GM12878 (cell line): ENCODE data around the gene ITPRIP. TPM values are rescaled to one million over a fixed set of nuclear protein-coding genes. Genes with fewer than 3 reads are reported as not detected.

Experiments
- ATAC-seq: fragments of 200-7000 bp; cut with Tn5 transposase; 3 replicates; pipeline ENCODE4 v1.9.1; 2020; ENCODE audit warnings: mild to moderate bottlenecking, moderate library complexity
- BruUV-seq: library from RNA; stranded (reverse); fragments of 400-500 nt; replicated peaks from 2 replicates; lab custom pipeline; 2021; lab: Mats Ljungman, UMichigan
- CTCF ChIA-PET: fragments of 300-600 bp; sonication (Branson Sonifier 250); formaldehyde crosslinking; extraction: SDS; loops from one replicate; lab custom pipeline; 2021; ENCODE audit warnings: inconsistent platforms; lab: Yijun Ruan, JAX
- POLR2A ChIA-PET: fragments of 350-600 bp; formaldehyde crosslinking; extraction: SDS; loops from one replicate; lab custom pipeline; 2021; ENCODE audit warnings: inconsistent platforms; lab: Charles Lee
- RAD21 ChIA-PET: fragments of 300-600 bp; sonication (Branson Sonifier 250); formaldehyde crosslinking; loops from one replicate; lab custom pipeline; 2023; ENCODE audit warnings: antibody characterized with exemption; ENCODE audit not compliant: unreplicated experiment; lab: Charles Lee
- SMC1A ChIA-PET: fragments of 300-600 bp; sonication (Branson Sonifier 250); formaldehyde crosslinking; loops from one replicate; lab custom pipeline; 2023; ENCODE audit not compliant: unreplicated experiment, uncharacterized antibody; lab: Charles Lee
- DNase-seq: peaks from one replicate; pipeline ENCODE4 v3.0.0-alpha.2; 2011; ENCODE audit warnings: low read depth, low spot score
- FAIRE-seq: peaks from 3 replicates; lab custom pipeline; 2011; peaks lifted over from hg19 to GRCh38; lab: Jason Lieb, UNC
- H2AFZ ChIP-seq: 2 replicates; pipeline ENCODE4 v1.6.0; 2011; ENCODE audit warnings: low read depth, low read length, control low read depth; ENCODE audit not compliant: control insufficient read depth
- H3K27ac ChIP-seq: 2 replicates; pipeline ENCODE4 v1.5.1; 2011; ENCODE audit warnings: control low read depth; ENCODE audit not compliant: control insufficient read depth, insufficient read depth
- H3K27me3 ChIP-seq, 2 experiments: replicated peaks in 1 of 2; 2 replicates each; pipeline versions ENCODE4 v1.6.0 to v1.6.1; 2011; ENCODE audit warnings: low read length in 1 of 2; ENCODE audit not compliant: control insufficient read depth in 2 of 2, insufficient read depth in 2 of 2
- H3K36me3 ChIP-seq, 2 experiments: 2 replicates each; pipeline ENCODE4 v1.5.1; 2011; ENCODE audit warnings: low read length in 1 of 2; ENCODE audit not compliant: control insufficient read depth in 2 of 2, insufficient read depth in 2 of 2
- H3K4me1 ChIP-seq: 2 replicates; pipeline ENCODE4 v1.6.1; 2011; ENCODE audit warnings: mild to moderate bottlenecking, low read length, moderate library complexity, mixed read lengths; ENCODE audit not compliant: control insufficient read depth, insufficient read depth
- H3K4me2 ChIP-seq: 2 replicates; pipeline ENCODE4 v1.6.0; 2011; ENCODE audit warnings: control low read depth; ENCODE audit not compliant: control insufficient read depth, insufficient read depth
- H3K4me3 ChIP-seq: fragments of 200-600 bp; sonication (generic); 2 replicates; pipeline ENCODE4 v1.5.1; 2016
- H3K79me2 ChIP-seq: 2 replicates; pipeline ENCODE4 v1.6.0; 2011; ENCODE audit warnings: low read length; ENCODE audit not compliant: control insufficient read depth, insufficient read depth
- H3K9ac ChIP-seq: 2 replicates; pipeline ENCODE4 v1.8.0; 2011; ENCODE audit warnings: low read length, control low read depth, mixed read lengths; ENCODE audit not compliant: control insufficient read depth, insufficient read depth
- H3K9me3 ChIP-seq: replicated peaks from 3 replicates; pipeline ENCODE4 v1.5.1; 2011; ENCODE audit warnings: mild to moderate bottlenecking, low read length; ENCODE audit not compliant: control insufficient read depth, insufficient read depth
- H4K20me1 ChIP-seq: 2 replicates; pipeline ENCODE4 v1.6.0; 2011; ENCODE audit not compliant: control insufficient read depth, insufficient read depth
- CREB1 ChIP-seq: IDR thresholded peaks from 2 replicates; pipeline ENCODE4 v1.6.1; 2012; ENCODE audit warnings: low read depth, mild to moderate bottlenecking, inconsistent platforms
- FOS ChIP-seq: IDR thresholded peaks from 3 replicates; pipeline ENCODE4 v1.6.1; 2011; ENCODE audit warnings: borderline replicate concordance; ENCODE audit not compliant: insufficient read length; ENCODE audit errors: extremely low read depth
- GABPA ChIP-seq: IDR thresholded peaks from 2 replicates; pipeline ENCODE4 v1.6.1; 2014; ENCODE audit warnings: antibody characterized with exemption, low read depth, mild to moderate bottlenecking, inconsistent platforms
- IKZF1 ChIP-seq: fragments of 450-650 bp; conservative IDR thresholded peaks from 2 replicates; pipeline ENCODE4 v1.6.1; 2017; ENCODE audit warnings: antibody characterized with exemption, mild to moderate bottlenecking
- PAX5 ChIP-seq: IDR thresholded peaks from 2 replicates; pipeline ENCODE4 v1.6.1; 2011; ENCODE audit warnings: low read depth, low read length, borderline replicate concordance
- RELA ChIP-seq: fragments of 450-650 bp; IDR thresholded peaks from 2 replicates; pipeline ENCODE4 v1.8.0; 2014; ENCODE audit warnings: borderline replicate concordance; ENCODE audit not compliant: partially characterized antibody
- SREBF1 ChIP-seq: IDR thresholded peaks from 2 replicates; pipeline ENCODE4 v1.6.1; 2012; ENCODE audit warnings: mild to moderate bottlenecking, low read length
- TCF12 ChIP-seq: IDR thresholded peaks from 2 replicates; pipeline ENCODE4 v1.6.1; 2011; ENCODE audit warnings: low read depth, mild to moderate bottlenecking, low read length
- WRNIP1 ChIP-seq: IDR thresholded peaks from 2 replicates; pipeline ENCODE4 v1.6.1; 2011; ENCODE audit warnings: low read depth, low read length, improper control_type of control experiment, borderline replicate concordance
- WGBS: methylation state at CpG from one replicate; pipeline ENCODE4 v1.1.6; 2016; ENCODE audit warnings: low lambda C conversion rate; ENCODE audit not compliant: insufficient replicate concordance, insufficient coverage; ENCODE audit errors: missing lambda C conversion rate; 5-methylcytosine and 5-hydroxymethylcytosine counted together
- in situ Hi-C: fragments of 300-500 bp; cut with MboI; formaldehyde crosslinking; loops from 9 replicates; pipeline ENCODE4 v1.14.3; 2018; ENCODE audit warnings: mixed read lengths
- intact Hi-C: fragments of 100-400 bp; cut with micrococcal nuclease; formaldehyde crosslinking; loops from one replicate; pipeline ENCODE4 v1.14.2; 2022; ENCODE audit not compliant: unreplicated experiment
- polyA plus RNA-seq, 11 experiments: library from polyadenylated mRNA; depleted of rRNA in 4 of 11; unstranded in 6 of 11; stranded (reverse) in 5 of 11; fragments of >200 nt; fragmentation: Nextera tagmentation in 4 of 11; fragmentation: Illumina TruSeq in 1 of 11; extraction: Ambion mirVana in 4 of 11; extraction: Trizol in 1 of 11; gene quantifications; 1 replicate in 1 of 11; 2 replicates in 10 of 11; pipeline versions ENCODE4 v1.2.1 to v1.2.3, GENCODE V29; 2011 to 2016; ENCODE audit warnings: inconsistent platforms in 2 of 11, missing spikeins in 2 of 11, low read depth in 1 of 11
- total RNA-seq, 4 experiments: library from RNA; depleted of rRNA in 3 of 4; stranded (reverse); fragments of >200 nt in 3 of 4; fragmentation: Illumina TruSeq in 1 of 4; extraction: Trizol in 1 of 4; gene quantifications; 2 replicates each; pipeline versions ENCODE4 v1.2.1 to v1.2.3, GENCODE V29; 2013 to 2021
- TF ChIP-seq, protein P1 (sequence below), 3 experiments: IDR thresholded peaks in 2 of 3; conservative IDR thresholded peaks in 1 of 3; 2 replicates each; pipeline ENCODE4 v1.5.1; 2011; ENCODE audit warnings: low read depth in 3 of 3, low read length in 3 of 3, mild to moderate bottlenecking in 3 of 3, control low read depth in 2 of 3, moderate library complexity in 2 of 3, inconsistent platforms in 1 of 3, mixed read lengths in 1 of 3; ENCODE audit not compliant: control insufficient read depth in 2 of 3, insufficient read depth in 1 of 3; ENCODE audit errors: extremely low read depth in 1 of 3
- TF ChIP-seq, protein P2 (sequence below): fragments of 450-650 bp; IDR thresholded peaks from 2 replicates; pipeline ENCODE4 v1.6.1; 2017; ENCODE audit warnings: low read depth, mild to moderate bottlenecking, moderate library complexity

The ITPRIP gene
- total and polyA plus RNA-seq, 10 of the 15 experiments (the other 5 are each of a cell fraction or from before 2014, with no cell fraction given), result 0.82 to 10.4 (median 5.9) TPM

DNA sequence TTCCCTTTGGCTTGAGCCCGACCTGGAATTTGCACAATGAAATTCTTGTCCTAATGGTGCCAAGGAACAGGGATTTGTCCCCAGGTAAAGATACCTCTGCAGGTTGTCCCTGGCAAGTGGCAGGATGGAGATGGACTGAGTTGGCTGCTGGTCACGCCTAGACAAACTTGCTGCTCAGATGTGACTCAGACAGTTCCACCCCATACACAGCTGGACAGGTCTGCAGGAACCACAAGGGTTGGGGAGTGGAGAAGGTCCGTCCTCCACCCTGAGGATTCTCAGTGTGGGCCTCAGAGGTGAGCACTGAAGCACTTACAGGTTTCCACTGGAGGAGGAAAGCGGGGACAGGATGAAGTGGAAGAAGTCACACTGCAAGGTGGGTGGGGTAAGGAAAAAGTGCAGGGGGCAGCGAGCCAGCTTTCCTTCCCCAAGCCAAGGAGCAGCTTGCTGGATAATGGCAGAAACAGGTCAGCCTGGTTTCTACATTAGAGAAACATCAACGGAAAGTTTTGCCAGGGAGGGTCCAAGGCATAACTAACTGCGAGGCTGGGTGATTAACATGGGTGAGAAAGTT is 20.5 kb downstream of the ITPRIP start:
- intact Hi-C loops (no loop called here), in situ Hi-C loops (no loop called here)
- H3K4me3 ChIP-seq, result no peak overlapping the region
- RAD21 ChIA-PET, result no interaction called here
- TF ChIP-seq, protein P1, sequence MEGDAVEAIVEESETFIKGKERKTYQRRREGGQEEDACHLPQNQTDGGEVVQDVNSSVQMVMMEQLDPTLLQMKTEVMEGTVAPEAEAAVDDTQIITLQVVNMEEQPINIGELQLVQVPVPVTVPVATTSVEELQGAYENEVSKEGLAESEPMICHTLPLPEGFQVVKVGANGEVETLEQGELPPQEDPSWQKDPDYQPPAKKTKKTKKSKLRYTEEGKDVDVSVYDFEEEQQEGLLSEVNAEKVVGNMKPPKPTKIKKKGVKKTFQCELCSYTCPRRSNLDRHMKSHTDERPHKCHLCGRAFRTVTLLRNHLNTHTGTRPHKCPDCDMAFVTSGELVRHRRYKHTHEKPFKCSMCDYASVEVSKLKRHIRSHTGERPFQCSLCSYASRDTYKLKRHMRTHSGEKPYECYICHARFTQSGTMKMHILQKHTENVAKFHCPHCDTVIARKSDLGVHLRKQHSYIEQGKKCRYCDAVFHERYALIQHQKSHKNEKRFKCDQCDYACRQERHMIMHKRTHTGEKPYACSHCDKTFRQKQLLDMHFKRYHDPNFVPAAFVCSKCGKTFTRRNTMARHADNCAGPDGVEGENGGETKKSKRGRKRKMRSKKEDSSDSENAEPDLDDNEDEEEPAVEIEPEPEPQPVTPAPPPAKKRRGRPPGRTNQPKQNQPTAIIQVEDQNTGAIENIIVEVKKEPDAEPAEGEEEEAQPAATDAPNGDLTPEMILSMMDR (IDR thresholded peaks at IDR 0.05 in 2 of 3, conservative IDR thresholded peaks at IDR 0.05 in 1 of 3; ENCODE audit: control insufficient read depth in 2 of 3, extremely low read depth in 1 of 3, insufficient read depth in 1 of 3, low read depth in 3 of 3, low read length in 3 of 3), result peak in 1 of 3 experiments; percentile 3; a peak in 1 of 6 replicates
- TF ChIP-seq PAX5, result 0 out of 2 replicates have a peak, but pooled peaks have one; percentile 11
- no peak for TF ChIP-seq GABPA
- DNase-seq (no peak), FAIRE-seq (no peak), ATAC-seq (peak; percentile 29; the same call in 2 of the 3 replicates)
- POLR2A ChIA-PET, result no interaction called here
- no peak overlapping the region for H3K4me2 ChIP-seq
- H3K4me1 ChIP-seq, result peaks cover 22% of the 10 kb centered on the region
- H3K36me3 ChIP-seq, result peaks cover 13 to 34% of the 10 kb centered on the region in 2 experiments
- 37% methylated on average over 7 of the region's 7 CpGs for WGBS
- no peaks in the 10 kb centered on the region for H3K9me3 ChIP-seq
- H3K79me2 ChIP-seq, result peaks cover 13% of the 10 kb centered on the region
- no peak overlapping the region for H3K9ac ChIP-seq
- CTCF ChIA-PET, result interaction anchor here (0.7 to 2.6 kb wide), 4 partner anchors 12 to 32 kb away, joined by 3 to 14 read pairs (median 6); no protein-coding TSS in a partner anchor
- BruUV-seq, result no TSS peak
- no peaks in the 10 kb centered on the region for H3K27me3 ChIP-seq
- no peak overlapping the region for H3K27ac ChIP-seq
- H4K20me1 ChIP-seq, result peaks cover 5% of the 10 kb centered on the region; the same call in 1 of the 2 replicates
- no peak overlapping the region for H2AFZ ChIP-seq
- SMC1A ChIA-PET, result no interaction called here

DNA sequence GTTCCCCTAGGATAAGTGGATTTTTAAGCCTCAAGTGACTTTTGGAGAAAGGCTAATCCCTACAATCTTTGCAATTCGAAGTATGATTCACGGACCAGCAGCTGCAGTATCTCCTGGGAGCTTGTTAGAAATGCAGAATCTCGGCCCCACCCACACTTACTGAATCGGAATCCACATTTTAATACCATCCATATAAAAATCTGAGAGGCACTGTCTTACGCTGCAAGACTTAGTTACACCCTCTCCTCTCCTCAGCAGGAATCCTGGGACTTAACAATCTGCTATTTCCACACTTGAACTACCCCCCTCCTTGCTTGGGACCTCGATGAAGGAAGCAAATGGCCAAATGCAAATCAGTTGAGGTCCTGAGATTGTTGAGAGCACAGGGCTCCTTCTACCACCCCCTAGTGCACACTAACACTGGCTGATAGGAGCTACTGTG is 21.0 kb downstream of the ITPRIP start:
- POLR2A ChIA-PET, result no interaction called here
- Histone ChIP-seq H3K4me3 (no peak overlapping the region), H2AFZ (no peak overlapping the region), H3K27ac (no peak overlapping the region), H4K20me1 (peaks cover 5% of the 10 kb centered on the region; the same call in 1 of the 2 replicates), H3K9me3 (no peaks in the 10 kb centered on the region), H3K27me3 (no peaks in the 10 kb centered on the region), H3K36me3 (peaks cover 14 to 39% of the 10 kb centered on the region in 2 experiments), H3K9ac (no peak overlapping the region), H3K4me2 (no peak overlapping the region), H3K4me1 (peaks cover 17% of the 10 kb centered on the region), H3K79me2 (peaks cover 11% of the 10 kb centered on the region)
- SMC1A ChIA-PET, result no interaction called here
- no peak for DNase-seq
- no peak for ATAC-seq
- FAIRE-seq, result no peak
- in situ Hi-C loops (no loop called here), intact Hi-C loops (no loop called here)
- WGBS, result 8% methylated on average over 6 of the region's 6 CpGs
- CTCF ChIA-PET, result interaction anchor here (0.7 to 2.6 kb wide), 4 partner anchors 11 to 33 kb away, joined by 3 to 14 read pairs (median 6); no protein-coding TSS in a partner anchor
- BruUV-seq, result no TSS peak
- RAD21 ChIA-PET, result no interaction called here
- TF ChIP-seq, protein P2, sequence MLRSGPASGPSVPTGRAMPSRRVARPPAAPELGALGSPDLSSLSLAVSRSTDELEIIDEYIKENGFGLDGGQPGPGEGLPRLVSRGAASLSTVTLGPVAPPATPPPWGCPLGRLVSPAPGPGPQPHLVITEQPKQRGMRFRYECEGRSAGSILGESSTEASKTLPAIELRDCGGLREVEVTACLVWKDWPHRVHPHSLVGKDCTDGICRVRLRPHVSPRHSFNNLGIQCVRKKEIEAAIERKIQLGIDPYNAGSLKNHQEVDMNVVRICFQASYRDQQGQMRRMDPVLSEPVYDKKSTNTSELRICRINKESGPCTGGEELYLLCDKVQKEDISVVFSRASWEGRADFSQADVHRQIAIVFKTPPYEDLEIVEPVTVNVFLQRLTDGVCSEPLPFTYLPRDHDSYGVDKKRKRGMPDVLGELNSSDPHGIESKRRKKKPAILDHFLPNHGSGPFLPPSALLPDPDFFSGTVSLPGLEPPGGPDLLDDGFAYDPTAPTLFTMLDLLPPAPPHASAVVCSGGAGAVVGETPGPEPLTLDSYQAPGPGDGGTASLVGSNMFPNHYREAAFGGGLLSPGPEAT, result no peak
- TF ChIP-seq TCF12 (no peak), WRNIP1 (no peak), FOS (no peak), SREBF1 (no peak), RELA (no peak), IKZF1 (no peak), CREB1 (no peak)
